Measurements from ENCODE around the gene C2orf80. TPM values are rescaled to one million over a fixed set of nuclear protein-coding genes. Genes with fewer than 3 reads are reported as not detected.

C2orf80 gene
- total RNA-seq (2014; rRNA removed; shearing (Covaris generic)) (not detected in 2 replicates), polyA plus RNA-seq (2016; fragmentation: Nextera tagmentation; extraction: Ambion mirVana) (not detected in 2 replicates)

DNA sequence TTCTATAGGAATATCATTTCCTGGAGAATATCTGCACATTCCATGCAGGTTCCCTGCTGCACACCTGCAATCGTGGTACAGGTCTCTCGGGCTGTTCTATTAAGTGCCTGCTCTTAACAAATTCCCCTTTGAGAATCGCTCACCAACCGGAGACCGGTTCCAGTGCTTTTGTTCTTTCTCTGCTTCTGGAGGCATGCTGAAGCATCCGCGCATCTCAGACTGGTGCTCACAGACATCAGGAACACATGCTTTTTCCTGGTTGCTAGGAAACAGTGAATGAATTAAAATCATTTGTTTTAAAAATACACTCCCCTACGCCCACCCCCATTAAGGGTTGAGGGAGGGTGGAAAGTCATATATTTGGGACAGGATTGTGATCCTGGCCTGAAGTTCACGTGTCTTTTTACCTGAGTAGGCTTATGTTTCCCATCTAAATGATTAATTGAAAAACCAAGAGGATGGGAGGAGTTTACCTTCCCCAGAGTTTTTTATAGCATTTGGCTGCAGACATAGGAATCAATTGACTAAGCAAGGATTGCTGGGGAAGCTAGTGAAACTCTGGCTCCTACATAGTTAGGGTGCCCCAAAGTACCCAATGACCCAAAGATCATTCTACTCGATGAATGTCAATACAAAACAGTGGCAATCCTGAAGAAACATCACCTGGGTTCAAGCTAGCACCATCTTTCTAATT, at the start of gene C2orf80:
Gene C2orf80, minus strand, starts transcription at position 221 of the 694 bp plus-strand sequence. CDS start 3,044 bp downstream, outside the sequence.
- Histone ChIP-seq H3K4me1 (ENCODE audit: insufficient read depth) (no peaks in the 10 kb centered on the region), H3K9ac (no peak within 1 kb of the TSS), H2AFZ (no peak within 1 kb of the TSS), H3K4me2 (ENCODE audit: unreplicated experiment) (no peak within 1 kb of the TSS), H3F3A (ENCODE audit: insufficient read depth) (no peaks in the 10 kb centered on the region), H3K27ac (no peak within 1 kb of the TSS), H4K20me1 (ENCODE audit: insufficient read depth) (no peaks in the 10 kb centered on the region), H3K9me3 (ENCODE audit: low read depth) (no peaks in the 10 kb centered on the region), H3K27me3 (replicated peaks; ENCODE audit: insufficient read depth) (peaks cover 29% of the 10 kb centered on the region), H3K4me3 (no peak within 1 kb of the TSS), H3K36me3 (ENCODE audit: low read depth) (no peaks in the 10 kb centered on the region), H3K9me2 (ENCODE audit: insufficient read depth) (no peaks in the 10 kb centered on the region), H3K79me2 (ENCODE audit: insufficient read depth) (no peaks in the 10 kb centered on the region)
- TF ChIP-seq EZH2phosphoT487 (IDR thresholded peaks at IDR 0.05; ENCODE audit: insufficient read depth, low read depth) (no peak), EZH2 (IDR thresholded peaks at IDR 0.05; ENCODE audit: insufficient read depth, poor library complexity, severe bottlenecking) (no peak)
- no peak for DNase-seq
- in situ Hi-C loops (cut with MboI) = no loop called here
- WGBS, 2 experiments (ENCODE audit: low coverage in 1 of 2, low lambda C conversion rate in 2 of 2, missing lambda C conversion rate in 2 of 2) = 19 to 23% methylated on average over 10 of the region's 10 CpGs

DNA sequence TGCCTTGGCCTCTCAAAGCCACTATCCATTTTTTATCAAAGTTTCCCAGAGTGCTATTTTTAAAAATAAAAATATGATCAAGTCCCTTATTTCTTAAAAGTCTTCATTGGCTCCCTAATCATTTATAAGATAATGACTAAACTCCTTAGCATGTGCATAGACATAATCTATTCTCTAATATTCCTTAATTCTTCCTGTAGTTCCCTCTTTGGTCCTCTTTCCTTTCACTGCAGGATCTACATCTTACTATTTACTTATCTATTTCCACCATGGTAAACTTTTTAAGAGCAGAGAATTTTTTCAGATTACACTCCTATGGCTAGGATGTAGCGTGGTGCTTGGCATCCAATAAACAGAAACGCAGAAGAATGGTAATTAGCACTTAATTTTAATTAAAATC, 46.0 kb upstream of the C2orf80 start:
- in situ Hi-C loops (cut with MboI) = no loop called here

DNA sequence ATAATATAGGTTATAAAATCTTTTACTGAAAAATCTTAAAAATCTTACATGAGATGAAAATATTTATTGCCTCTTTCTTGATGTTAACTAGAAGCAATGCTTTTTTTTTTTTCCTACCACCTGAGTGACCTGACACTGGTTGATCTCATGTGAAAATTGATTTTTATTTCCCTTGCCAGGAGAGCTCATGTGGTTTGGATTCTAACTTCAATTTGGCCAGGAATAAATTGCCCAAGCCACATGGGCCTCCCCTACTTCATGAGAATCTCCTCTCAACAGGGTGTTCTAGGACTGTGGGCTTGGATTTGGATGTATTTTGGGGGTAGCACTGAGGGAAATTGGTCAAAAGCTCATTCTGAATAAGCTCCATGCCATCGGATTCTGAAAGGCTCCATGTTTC, 45.0 kb upstream of the C2orf80 start:
- Histone ChIP-seq H3K4me1 (ENCODE audit: insufficient read depth) (no peaks in the 10 kb centered on the region), H3K9ac (no peak overlapping the region), H3K27me3 (replicated peaks; ENCODE audit: insufficient read depth) (no peaks in the 10 kb centered on the region), H3K9me2 (ENCODE audit: insufficient read depth) (no peaks in the 10 kb centered on the region), H3K4me2 (ENCODE audit: unreplicated experiment) (no peak overlapping the region), H3K9me3 (ENCODE audit: low read depth) (no peaks in the 10 kb centered on the region), H3K79me2 (ENCODE audit: insufficient read depth) (no peaks in the 10 kb centered on the region), H3K4me3 (no peak overlapping the region), H3F3A (ENCODE audit: insufficient read depth) (no peaks in the 10 kb centered on the region), H3K36me3 (ENCODE audit: low read depth) (peaks cover 8% of the 10 kb centered on the region; the same call in 1 of the 2 replicates), H3K27ac (no peak overlapping the region), H4K20me1 (ENCODE audit: insufficient read depth) (no peaks in the 10 kb centered on the region), H2AFZ (no peak overlapping the region)
- TF ChIP-seq EZH2 (IDR thresholded peaks at IDR 0.05; ENCODE audit: insufficient read depth, poor library complexity, severe bottlenecking) (no peak), EZH2phosphoT487 (IDR thresholded peaks at IDR 0.05; ENCODE audit: insufficient read depth, low read depth) (no peak)
- DNase-seq = no peak
- 96 to 100% methylated on average over 1 of the region's 1 CpG for WGBS, 2 experiments (ENCODE audit: low coverage in 1 of 2, low lambda C conversion rate in 2 of 2, missing lambda C conversion rate in 2 of 2)
- in situ Hi-C loops (cut with MboI) = no loop called here

More for the DNA sequence above, 46.0 kb upstream of the C2orf80 start:
- H3K27me3 ChIP-seq (replicated peaks; ENCODE audit: insufficient read depth) = no peaks in the 10 kb centered on the region
- H3K4me3 ChIP-seq = no peak overlapping the region
- H3K36me3 ChIP-seq (ENCODE audit: low read depth) = peaks cover 8% of the 10 kb centered on the region; the same call in 1 of the 2 replicates
- no peak overlapping the region for H2AFZ ChIP-seq
- H3K27ac ChIP-seq = no peak overlapping the region
- no peak for DNase-seq
- no peak overlapping the region for H3K4me2 ChIP-seq (ENCODE audit: unreplicated experiment)
- H3K9ac ChIP-seq = no peak overlapping the region
- no peaks in the 10 kb centered on the region for H3K9me3 ChIP-seq (ENCODE audit: low read depth)
- TF ChIP-seq EZH2 (IDR thresholded peaks at IDR 0.05; ENCODE audit: insufficient read depth, poor library complexity, severe bottlenecking) = no peak
- no peak for TF ChIP-seq EZH2phosphoT487 (IDR thresholded peaks at IDR 0.05; ENCODE audit: insufficient read depth, low read depth)
- H3K9me2 ChIP-seq (ENCODE audit: insufficient read depth) = no peaks in the 10 kb centered on the region
- no peaks in the 10 kb centered on the region for H4K20me1 ChIP-seq (ENCODE audit: insufficient read depth)
- H3F3A ChIP-seq (ENCODE audit: insufficient read depth) = no peaks in the 10 kb centered on the region
- no peaks in the 10 kb centered on the region for H3K4me1 ChIP-seq (ENCODE audit: insufficient read depth)
- 67 to 78% methylated on average over 2 of the region's 2 CpGs for WGBS, 2 experiments (ENCODE audit: low coverage in 1 of 2, low lambda C conversion rate in 2 of 2, missing lambda C conversion rate in 2 of 2)
- no peaks in the 10 kb centered on the region for H3K79me2 ChIP-seq (ENCODE audit: insufficient read depth)

DNA sequence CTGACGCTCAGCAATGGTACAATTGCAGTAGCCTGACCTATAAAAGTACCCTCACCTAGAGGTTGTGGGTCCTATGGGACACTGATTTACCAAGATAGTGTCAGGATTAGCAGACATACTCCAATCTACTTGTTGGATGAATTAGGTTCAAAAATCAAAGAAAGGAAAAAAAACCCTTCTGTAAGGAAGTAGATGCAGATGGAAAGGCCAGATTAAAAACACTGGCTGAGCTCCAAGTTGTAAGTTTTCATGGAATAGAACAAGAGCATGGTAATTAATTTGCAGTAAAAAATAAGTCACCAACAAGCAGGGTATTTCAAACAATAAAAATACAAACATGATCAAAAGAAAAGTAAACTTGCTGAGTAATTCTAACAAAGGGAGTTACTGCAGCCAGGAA, 38.6 kb upstream of the C2orf80 start:
- no peak overlapping the region for H3K4me3 ChIP-seq
- no peaks in the 10 kb centered on the region for H3F3A ChIP-seq (ENCODE audit: insufficient read depth)
- no peak overlapping the region for H2AFZ ChIP-seq
- no peak overlapping the region for H3K4me2 ChIP-seq (ENCODE audit: unreplicated experiment)
- H3K9me2 ChIP-seq (ENCODE audit: insufficient read depth) = no peaks in the 10 kb centered on the region
- H3K4me1 ChIP-seq (ENCODE audit: insufficient read depth) = peaks cover 7% of the 10 kb centered on the region
- no peaks in the 10 kb centered on the region for H3K9me3 ChIP-seq (ENCODE audit: low read depth)
- no peaks in the 10 kb centered on the region for H3K36me3 ChIP-seq (ENCODE audit: low read depth)
- no peaks in the 10 kb centered on the region for H4K20me1 ChIP-seq (ENCODE audit: insufficient read depth)
- WGBS, 2 experiments (ENCODE audit: low coverage in 1 of 2, low lambda C conversion rate in 2 of 2, missing lambda C conversion rate in 2 of 2) = 22 to 48% methylated on average over 1 of the region's 1 CpG
- DNase-seq = no peak
- no peaks in the 10 kb centered on the region for H3K79me2 ChIP-seq (ENCODE audit: insufficient read depth)
- in situ Hi-C loops (cut with MboI) = no loop called here
- no peak overlapping the region for H3K27ac ChIP-seq
- H3K9ac ChIP-seq = no peak overlapping the region
- no peaks in the 10 kb centered on the region for H3K27me3 ChIP-seq (replicated peaks; ENCODE audit: insufficient read depth)
- TF ChIP-seq EZH2phosphoT487 (IDR thresholded peaks at IDR 0.05; ENCODE audit: insufficient read depth, low read depth) (no peak), EZH2 (IDR thresholded peaks at IDR 0.05; ENCODE audit: insufficient read depth, poor library complexity, severe bottlenecking) (no peak)
